Right atrium auricular region (tissue), 2 donors: ENCODE data around the gene CDH3. TPM values are rescaled to one million over a fixed set of nuclear protein-coding genes. Genes with fewer than 3 reads are reported as not detected.

Experiments
- DNase-seq: peaks from one replicate; pipeline ENCODE4 v3.0.0-alpha.2; 2019; ENCODE audit warnings: low spot score
- H3K27ac ChIP-seq, 2 donors: fragments of 200-600 bp; sonication (generic); 1 replicate in 1 of 2; 2 replicates in 1 of 2; pipeline ENCODE4 v1.5.1; 2016 to 2019
- H3K27me3 ChIP-seq, 2 donors: fragments of 200-600 bp; sonication (generic); one replicate each; pipeline versions ENCODE4 v1.5.1 to v1.6.0; 2017 to 2019
- H3K36me3 ChIP-seq: fragments of 200-600 bp; sonication (generic); one replicate; pipeline ENCODE4 v1.5.1; 2016
- H3K4me1 ChIP-seq, 2 donors: fragments of 200-600 bp; sonication (generic); one replicate each; pipeline versions ENCODE4 v1.5.1 to v1.6.0; 2017 to 2019
- H3K4me3 ChIP-seq, 2 donors: fragments of 200-600 bp; sonication (generic); 1 replicate in 1 of 2; 2 replicates in 1 of 2; pipeline ENCODE4 v1.5.1; 2017 to 2019; ENCODE audit warnings: mild to moderate bottlenecking in 1 of 2, moderate library complexity in 1 of 2
- H3K9me3 ChIP-seq, 2 donors: fragments of 200-600 bp; sonication (generic); one replicate each; pipeline ENCODE4 v1.5.1; 2019
- CTCF ChIP-seq, 2 donors: fragments of 200-600 bp; sonication (generic); IDR thresholded peaks; one replicate each; pipeline ENCODE4 v1.5.1; 2019; ENCODE audit warnings: antibody characterized with exemption in 2 of 2
- total RNA-seq, 2 donors: library from RNA; depleted of rRNA; stranded (reverse); fragments of >200 nt; gene quantifications; one replicate each; pipeline ENCODE4 v1.1.0, GENCODE V29; 2016

Gene CDH3
- total RNA-seq, 2 donors from 2014 or later = 1.7 to 3.5 TPM

- no peak for TF ChIP-seq CTCF (IDR thresholded peaks at IDR 0.05)
- DNase-seq = no peak
- Histone ChIP-seq H3K36me3 (no peaks in the 10 kb centered on the region), H3K9me3 (no peaks in the 10 kb centered on the region), H3K27me3 (no peaks in the 10 kb centered on the region), H3K27ac (no peak overlapping the region), H3K4me1 (no peaks in the 10 kb centered on the region), H3K4me3 (no peak overlapping the region)
Observed at GRCh38 chr16:68689921-68690320, 44.8 kb downstream of the CDH3 start.

- no peak for DNase-seq
- H3K36me3 ChIP-seq = no peaks in the 10 kb centered on the region
- H3K4me1 ChIP-seq = no peaks in the 10 kb centered on the region
- H3K9me3 ChIP-seq = no peaks in the 10 kb centered on the region
- no peak for TF ChIP-seq CTCF (IDR thresholded peaks at IDR 0.05)
- no peak overlapping the region for H3K27ac ChIP-seq
- H3K27me3 ChIP-seq = no peaks in the 10 kb centered on the region
- no peak overlapping the region for H3K4me3 ChIP-seq
Observed at GRCh38 chr16:68695575-68695974, 50.5 kb downstream of the CDH3 start.

DNA sequence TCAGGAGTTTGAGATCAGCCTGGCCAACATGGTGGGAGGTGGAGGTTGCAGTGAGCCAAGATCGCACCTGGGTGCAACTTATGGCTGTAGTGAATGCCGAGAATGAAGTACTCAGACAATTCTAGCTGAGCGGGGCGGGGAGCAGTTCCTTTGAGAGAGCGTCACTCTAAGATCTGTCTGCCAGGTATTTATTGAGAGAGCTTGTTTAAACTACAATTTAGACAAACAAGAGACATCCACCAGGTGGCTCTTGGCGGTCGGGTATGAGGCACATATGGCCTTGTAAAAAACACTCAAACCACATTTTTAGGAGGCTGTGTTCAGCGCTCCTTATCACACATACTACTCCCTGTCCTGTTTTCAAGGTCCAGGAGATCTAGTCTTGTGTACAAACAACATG, 51.4 kb downstream of the CDH3 start:
- Histone ChIP-seq H3K27me3 (no peaks in the 10 kb centered on the region), H3K27ac (no peak overlapping the region), H3K4me1 (no peaks in the 10 kb centered on the region), H3K36me3 (no peaks in the 10 kb centered on the region), H3K9me3 (no peaks in the 10 kb centered on the region), H3K4me3 (no peak overlapping the region)
- TF ChIP-seq CTCF (IDR thresholded peaks at IDR 0.05) = no peak
- DNase-seq = no peak

- no peak overlapping the region for H3K27ac ChIP-seq
- no peaks in the 10 kb centered on the region for H3K4me1 ChIP-seq
- H3K36me3 ChIP-seq = no peaks in the 10 kb centered on the region
- no peak for TF ChIP-seq CTCF (IDR thresholded peaks at IDR 0.05)
- DNase-seq = no peak
- no peaks in the 10 kb centered on the region for H3K27me3 ChIP-seq
- H3K4me3 ChIP-seq = no peak overlapping the region
- no peaks in the 10 kb centered on the region for H3K9me3 ChIP-seq
Observed at GRCh38 chr16:68698091-68698490, 53.0 kb downstream of the CDH3 start.

DNA sequence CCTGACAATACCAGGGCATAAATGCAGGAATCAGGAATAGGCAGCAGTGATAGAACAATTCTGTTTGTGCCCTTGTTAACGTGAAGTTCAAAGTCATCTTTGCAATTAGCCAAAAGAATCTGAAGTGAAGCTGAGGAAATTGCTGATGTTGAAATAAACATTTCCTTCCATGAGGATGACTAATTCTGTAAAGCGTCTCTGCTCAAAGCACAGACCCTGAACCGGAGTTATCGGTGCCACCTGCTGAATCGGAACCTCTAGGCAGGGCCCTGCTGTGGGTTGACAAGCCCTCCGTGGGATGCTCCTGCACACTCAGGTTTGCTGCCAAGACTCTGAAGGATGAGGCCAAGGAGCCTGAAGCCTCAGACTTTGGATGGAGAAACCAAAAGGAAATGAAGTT, 55.0 kb downstream of the CDH3 start:
- TF ChIP-seq CTCF (IDR thresholded peaks at IDR 0.05) = no peak
- Histone ChIP-seq H3K36me3 (no peaks in the 10 kb centered on the region), H3K9me3 (no peaks in the 10 kb centered on the region), H3K4me1 (no peaks in the 10 kb centered on the region), H3K27me3 (no peaks in the 10 kb centered on the region), H3K4me3 (no peak overlapping the region), H3K27ac (no peak overlapping the region)
- no peak for DNase-seq

DNA sequence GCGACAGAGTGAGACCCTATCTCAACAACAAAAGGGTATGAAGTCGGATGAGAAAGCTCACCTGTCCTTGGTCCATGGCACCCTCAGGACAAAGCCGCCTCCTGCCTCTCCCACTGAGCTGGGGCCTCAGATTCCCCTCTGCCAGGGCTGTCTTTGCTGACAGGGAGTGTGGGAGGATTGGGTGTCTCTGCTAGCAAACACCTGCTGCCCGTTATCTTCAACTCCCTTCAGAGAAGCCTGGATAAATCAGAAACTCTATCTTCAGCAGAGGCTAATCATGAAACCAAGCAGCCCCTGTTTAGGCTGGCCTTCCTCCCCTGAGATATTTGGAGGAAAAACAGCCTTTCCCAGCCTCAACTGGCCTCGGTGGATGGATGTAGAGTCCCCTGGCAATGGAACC, 55.7 kb downstream of the CDH3 start:
- no peak for TF ChIP-seq CTCF (IDR thresholded peaks at IDR 0.05)
- no peak for DNase-seq

More for the DNA sequence above, 55.7 kb downstream of the CDH3 start:
- H3K9me3 ChIP-seq = no peaks in the 10 kb centered on the region
- H3K27me3 ChIP-seq = no peaks in the 10 kb centered on the region
- no peaks in the 10 kb centered on the region for H3K4me1 ChIP-seq
- no peaks in the 10 kb centered on the region for H3K36me3 ChIP-seq
- no peak overlapping the region for H3K27ac ChIP-seq
- no peak overlapping the region for H3K4me3 ChIP-seq
